Cerebellar nuclear complex (tissue), 1 donor: ENCODE measurements around the gene KCNN3.

Experiments used
- DNase-seq, 2 experiments: peaks; one replicate each; lab custom pipeline; 2025; lab: John Stamatoyannopoulos, UW

KCNN3 gene

DNA sequence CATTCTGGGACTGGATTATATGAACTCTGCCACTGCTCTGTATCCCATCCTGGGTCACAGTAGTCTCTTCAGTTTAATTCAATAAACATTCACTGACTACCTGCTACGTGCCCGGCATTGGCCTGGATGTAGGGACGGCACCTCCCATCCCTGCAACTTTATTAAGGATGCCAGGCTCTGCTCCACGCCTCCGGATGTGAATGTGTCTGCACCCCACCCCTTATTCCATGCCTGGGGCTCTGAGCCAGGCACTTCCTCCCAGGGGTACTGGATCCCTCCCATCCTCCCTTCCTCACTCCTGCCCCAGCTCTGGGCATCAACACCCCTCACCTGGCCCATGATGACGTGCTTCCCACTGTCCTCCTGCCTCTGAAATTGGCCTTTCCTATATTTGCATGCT lies 53.7 kb downstream of the KCNN3 start:
- DNase-seq: no peak

DNA sequence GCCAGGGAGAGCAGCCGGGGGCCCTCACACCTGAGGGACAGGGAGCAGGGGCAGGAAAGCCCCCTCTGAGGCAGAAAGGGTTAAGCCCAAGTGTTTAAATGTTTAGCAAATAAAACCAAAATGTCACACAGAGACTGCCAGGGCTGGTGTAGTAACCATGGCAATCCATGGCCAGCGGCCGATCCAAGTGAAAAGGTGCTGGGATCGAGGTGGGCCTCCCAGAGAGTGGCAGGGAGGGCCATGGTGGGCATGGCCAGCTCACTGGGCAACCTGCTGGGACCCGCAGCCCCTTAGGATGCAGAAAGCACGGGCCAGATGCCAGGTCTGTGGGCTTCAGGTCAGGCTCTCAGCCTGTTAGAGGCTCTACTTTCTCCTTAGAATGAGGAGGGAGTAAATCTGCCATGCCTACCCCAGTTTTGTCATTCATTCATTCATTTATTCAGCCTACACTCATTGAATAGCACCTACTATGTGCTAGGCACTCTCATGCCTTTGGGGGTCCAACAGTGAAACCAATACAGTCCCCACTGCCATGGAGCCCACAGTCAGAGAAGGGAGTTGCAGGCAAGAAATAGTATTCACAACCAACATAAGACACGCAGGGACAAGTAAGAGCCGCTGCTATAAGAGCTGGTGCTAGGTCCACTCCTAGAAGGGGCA lies 56.1 kb downstream of the KCNN3 start:
- DNase-seq: no peak

- no peak for DNase-seq
Observed at GRCh38 chr1:154813300-154813816, 56.7 kb downstream of the KCNN3 start.

DNA sequence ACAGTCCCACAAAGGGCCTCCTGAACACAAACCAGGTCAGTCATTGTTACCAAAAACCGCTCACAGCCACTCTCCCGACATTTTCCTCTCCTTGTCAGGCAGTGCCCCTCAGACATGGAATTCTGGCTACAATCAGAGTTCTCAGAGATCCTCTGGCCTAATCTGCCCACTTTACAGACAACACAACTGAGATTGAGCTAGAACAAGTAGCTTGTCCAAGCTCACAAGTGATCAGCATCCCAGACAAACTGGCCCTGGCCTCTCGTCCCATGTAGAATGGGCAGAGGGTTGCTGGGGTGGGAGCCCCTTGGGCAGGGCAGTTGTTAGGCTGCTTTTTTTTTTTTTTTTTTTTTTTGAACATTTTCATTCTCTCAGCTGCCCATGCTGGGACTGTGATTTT lies 57.2 kb downstream of the KCNN3 start:
- DNase-seq: no peak

GRCh38 chr1:154810571-154810970 lies 59.5 kb downstream of the KCNN3 start:
- no peak for DNase-seq

- no peak for DNase-seq
Observed at GRCh38 chr1:154809436-154810413, 60.4 kb downstream of the KCNN3 start.

DNA sequence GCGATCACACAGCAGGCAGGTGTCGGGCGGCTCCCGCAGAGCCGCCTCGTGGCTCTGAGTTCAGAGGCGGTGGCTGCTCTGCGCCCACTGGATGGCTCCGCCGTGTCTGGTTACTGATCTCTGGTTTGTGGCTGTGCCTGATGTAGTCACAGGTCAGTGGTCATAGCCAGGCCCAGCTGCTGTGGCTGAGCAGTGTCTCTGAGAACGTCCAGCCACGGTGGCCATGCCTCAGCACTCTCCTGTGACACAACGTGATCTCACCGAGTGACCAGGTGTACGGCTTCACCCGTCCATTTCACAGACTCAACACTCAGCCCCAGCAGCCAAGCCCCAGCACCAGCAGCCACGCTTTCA lies 61.2 kb downstream of the KCNN3 start:
- no peak for DNase-seq

DNA sequence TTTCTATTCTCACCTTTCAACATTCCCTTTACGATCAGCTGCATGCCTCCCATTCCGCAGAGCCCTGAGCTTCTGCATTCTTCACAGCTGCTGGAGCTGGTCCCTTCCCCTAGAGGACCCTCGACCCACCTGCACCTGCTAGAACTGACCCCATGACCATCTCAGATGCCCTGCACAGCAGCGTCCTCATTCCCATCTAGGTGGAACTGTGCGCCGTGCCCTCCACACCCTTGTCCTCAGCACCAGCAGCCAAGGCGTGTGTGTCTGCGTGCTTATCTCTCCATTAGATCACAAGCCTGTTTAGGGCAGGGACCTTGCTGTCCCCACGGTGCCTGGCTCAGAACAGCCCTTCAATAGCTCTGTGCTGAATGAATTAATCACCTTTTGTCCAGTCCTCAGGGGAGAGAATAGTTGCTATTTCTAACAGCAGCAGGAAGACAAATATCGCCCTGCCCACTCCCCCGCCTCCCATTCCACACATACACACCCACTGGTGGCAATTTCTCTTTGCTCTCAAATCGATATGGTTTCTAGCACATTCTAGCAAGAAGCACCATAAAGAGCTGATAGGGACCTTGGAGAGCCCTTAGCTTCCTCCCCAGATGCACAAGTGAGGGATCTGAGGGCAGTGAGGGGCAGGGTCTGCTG lies 61.7 kb downstream of the KCNN3 start:
- DNase-seq: no peak

DNA sequence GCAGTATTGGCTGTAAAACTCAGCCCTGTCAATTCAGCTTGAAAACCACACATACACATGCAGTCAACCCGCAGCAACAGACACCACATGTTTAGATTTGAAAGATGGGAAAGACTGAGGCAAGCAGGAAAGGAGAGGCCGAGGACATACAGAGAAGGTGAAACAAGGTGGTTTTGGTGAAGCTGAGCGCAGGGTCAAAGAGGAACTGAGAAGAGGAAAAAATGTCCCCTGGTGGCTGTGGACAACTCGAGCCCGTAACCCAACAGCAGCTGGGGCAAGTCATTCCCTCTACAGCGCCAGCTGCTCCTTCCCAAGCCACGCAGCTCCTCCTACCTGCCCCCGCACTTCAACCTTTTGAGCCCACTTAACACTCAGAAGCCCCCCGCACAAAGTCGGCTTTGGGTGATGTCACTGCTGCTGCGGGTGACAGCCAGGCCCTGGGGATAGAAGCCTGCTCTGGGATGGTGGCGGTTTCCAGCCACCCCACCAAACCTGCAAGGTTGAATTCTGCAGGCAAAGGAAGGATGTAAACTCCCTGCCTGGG lies 63.0 kb downstream of the KCNN3 start:
- DNase-seq: no peak

- DNase-seq: no peak
Observed at GRCh38 chr1:154806333-154806732, 63.7 kb downstream of the KCNN3 start.

DNA sequence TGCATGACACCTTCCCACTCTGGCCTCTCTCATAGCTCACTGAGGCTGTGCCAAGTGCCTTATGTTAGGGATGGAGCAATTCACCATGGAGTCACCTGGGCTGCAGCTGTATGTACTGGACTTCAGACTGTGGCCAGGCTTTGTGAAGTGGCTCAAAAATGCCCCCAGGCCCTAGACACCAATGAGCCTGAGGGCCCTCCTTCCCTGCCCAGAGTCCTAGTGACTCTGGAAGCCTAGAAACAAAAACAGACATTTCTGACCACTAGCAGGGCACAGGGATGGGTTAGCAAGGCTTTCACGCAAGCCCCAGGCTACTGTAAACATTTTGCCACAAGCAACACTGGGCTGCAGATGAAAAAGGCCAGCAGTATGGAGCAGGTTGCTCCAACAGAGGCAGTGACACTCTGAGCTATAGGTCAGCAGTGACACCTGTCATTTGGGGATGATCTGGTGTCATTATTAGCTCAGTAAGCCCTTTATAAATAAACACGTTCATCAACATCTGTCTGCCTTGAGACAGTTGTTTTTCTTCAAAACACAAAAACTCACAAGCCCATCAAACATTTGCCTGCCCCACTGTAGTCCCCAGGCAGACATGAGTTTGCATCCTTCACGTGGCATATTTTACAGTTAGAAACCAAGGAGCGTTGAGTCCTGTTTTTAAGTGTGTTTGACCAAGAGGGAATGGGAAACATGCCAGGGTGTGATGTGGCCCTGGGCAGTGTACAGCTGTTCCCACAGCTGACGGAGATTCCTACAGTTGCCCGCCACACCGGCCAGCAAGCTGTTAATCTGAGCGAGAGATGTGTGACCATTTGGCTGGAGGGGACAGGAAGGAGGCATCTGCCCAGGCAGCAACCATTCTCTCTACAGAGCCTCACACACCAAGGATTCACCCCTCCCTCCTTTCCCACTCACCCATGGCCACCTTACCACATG lies 66.8 kb downstream of the KCNN3 start:
- no peak for DNase-seq

DNA sequence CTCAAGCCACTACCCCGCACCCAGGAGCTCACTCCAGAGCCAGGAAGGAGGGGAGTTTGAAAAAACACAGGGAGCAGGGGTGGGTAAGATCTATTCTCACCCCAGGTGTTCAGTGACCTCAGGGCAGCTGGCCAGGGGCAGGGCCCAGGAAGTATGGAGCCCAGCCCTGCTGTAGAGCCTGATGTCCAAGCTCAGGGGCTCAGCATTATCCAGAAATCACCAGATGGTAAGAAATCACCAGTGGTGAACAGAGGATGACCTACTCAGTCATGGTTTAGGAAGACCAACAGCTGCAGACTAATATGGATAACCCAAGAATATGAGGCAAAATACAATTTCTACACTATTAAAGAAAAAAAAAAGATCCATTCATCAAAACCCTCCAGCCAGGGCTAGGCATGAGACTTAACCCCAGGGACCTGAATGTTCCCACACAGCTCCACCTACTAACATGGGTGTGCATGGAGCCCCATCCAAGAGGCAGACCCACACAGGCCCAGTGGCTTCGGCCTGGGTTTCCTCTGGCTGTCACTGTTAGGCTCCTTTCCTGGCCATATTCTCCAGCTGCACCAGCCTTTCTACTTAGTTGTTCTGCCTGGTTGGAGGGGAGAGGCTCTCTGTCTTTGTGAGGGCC lies 67.6 kb downstream of the KCNN3 start:
- DNase-seq: no peak

DNA sequence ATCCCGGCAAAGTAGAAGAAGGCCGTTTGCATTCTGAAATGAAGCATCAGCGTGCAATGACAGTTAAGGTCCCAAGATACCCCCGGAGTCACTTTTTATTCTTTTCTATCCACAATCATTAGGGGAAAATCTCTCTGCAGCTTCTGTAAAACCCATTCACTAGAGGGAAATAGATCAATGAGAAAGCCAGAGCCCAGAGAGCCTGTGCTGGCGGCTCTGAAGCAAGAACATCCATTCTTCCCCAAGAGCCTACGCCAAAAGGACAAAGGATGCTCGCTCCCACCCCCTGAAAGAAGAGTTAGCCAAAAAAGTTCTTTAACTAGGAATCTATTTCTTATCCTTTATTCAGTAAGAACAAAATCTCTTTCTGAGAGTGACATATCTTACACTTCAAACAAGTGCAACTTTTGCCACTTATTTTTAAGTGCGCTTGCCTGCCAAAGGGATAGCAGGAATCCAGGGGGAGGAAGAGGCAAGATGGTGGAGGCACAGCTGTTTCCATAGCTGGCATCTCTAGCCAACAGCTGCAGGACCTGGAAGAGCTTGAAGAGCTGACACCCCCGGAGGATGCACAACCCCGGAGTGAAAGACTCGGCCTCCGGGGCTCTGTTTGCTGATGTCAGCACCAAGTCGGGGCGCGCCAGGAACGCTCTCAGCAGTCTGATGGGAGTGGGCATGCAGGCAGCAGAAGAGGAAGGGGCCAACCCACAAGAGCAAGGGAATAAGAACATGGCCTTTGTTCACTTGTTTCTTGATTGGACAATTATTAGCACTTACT lies 68.7 kb downstream of the KCNN3 start:
- no peak for DNase-seq

GRCh38 chr1:154799188-154799587 lies 70.9 kb downstream of the KCNN3 start:
- no peak for DNase-seq

DNA sequence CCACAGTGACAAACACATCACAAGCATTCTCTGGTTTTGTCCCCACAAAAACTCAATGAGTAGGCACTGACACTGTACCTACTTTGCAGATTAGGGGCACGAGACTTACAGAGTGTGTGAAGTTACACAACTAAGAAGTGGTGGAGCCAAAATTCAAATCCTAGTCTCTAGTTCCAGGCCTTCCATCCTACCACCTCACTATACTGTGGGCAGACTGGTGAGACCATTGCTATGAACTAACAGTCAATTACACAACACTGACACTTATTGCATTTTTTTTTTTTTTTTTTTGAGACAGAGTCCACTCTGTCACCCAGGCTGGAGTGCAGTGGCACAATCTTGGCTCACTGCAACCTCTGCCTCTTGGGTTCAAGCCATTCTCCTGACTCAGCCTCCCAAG lies 71.4 kb downstream of the KCNN3 start:
- DNase-seq: no peak

- DNase-seq: no peak
Observed at GRCh38 chr1:154797175-154797574, 72.9 kb downstream of the KCNN3 start.

GRCh38 chr1:154796303-154796892 lies 73.7 kb downstream of the KCNN3 start:
- DNase-seq: no peak

GRCh38 chr1:154794608-154795007 lies 75.5 kb downstream of the KCNN3 start:
- DNase-seq: no peak

GRCh38 chr1:154793685-154794084 lies 76.4 kb downstream of the KCNN3 start:
- no peak for DNase-seq

DNA sequence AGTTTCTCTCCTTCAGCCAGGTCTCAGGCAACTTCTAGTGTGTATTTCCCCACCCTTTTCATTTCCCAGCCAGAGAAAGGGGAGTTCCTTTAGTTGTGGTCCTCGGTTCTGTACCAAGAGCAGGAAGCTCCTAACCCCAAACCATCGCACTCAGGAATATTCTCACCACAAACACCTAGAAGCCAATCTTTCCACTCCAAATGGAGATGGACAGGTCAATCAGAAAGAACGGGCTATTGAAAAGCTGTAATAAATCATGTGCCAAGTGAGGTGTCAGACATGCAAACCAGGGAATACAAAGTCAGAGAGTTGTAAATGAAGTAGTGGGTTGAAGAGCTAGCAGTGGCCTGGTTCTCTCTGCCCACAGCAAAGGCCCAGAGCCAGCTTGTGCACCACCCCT lies 77.2 kb downstream of the KCNN3 start:
- DNase-seq: no peak
